ENCODE measurements around the gene ST6GALNAC3.

The ST6GALNAC3 gene

DNA sequence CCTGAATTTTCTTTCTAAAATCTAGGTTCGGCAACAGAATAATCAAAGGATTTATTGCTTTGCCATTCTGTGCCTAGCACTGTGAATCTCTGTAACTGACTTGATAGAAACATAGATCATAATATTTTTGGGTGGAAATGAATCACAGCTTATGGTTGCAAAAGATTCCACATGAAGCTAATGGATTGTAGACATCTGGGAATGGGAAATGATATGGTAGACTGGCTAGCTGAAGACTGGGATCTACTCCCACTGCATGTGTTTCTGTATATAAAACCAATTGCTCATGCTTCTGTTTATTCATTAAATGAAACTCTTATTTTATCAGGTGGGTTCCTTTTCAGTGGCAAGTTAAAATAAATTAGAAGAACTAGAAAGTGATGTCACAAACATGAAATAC, 395.6 kb downstream of the ST6GALNAC3 start:
- no peak for DNase-seq

DNA sequence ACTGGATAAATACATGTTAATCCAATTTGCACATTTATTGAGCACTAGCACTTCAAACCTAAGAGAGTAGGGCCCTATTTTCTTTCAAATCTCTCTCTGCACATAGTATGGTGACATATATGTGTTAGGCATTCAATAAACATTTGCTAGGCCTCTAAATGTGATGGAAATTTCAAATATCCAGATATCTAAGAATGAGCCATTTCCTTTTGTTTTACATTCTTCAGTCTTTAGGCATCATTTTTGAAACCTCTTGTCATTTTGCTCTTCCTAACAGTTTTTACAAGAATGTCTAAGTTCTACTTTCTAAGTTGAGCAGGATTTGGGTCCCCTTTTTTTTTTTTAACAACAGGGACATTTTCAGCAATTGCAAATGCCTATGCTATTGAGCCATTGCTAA, 397.0 kb downstream of the ST6GALNAC3 start:
- no peak for DNase-seq

DNA sequence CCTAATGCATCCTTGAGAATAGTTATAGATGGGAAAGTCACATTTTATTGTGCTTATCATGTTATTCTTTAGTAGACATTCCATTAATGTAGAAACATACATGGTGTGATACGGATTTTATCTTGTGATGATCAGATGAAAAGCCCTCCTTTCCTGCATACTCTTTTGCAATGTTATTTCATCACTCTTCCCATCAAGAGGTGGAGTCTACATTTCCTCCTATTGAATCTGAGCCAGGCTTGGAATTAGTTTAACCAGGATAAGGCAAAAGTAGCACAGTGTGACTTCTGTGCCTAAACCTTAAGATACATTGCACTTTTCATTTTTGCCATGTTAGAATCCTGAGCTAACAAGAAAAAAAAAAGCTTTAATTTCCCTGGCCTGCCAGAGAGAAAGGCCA, 399.0 kb downstream of the ST6GALNAC3 start:
- DNase-seq, result no peak

DNA sequence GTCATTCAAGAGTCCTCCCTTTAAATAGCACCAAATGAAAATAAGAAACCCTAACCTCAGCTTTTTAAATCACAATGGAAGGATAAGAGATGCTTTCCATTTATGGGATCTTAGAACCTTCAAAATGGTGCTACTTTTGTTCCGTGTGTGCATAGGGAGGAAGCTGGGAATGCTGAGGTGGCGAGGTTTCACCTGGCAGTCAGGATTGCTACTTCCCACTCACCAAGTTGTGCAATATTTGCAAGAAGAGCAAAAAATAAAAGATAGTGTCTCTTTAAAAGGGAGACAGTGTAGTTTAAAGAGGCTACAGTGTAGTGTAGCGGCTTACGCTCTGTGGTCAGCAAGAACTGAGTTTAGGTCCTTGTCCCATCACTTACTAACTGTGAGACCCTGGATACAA, 400.4 kb downstream of the ST6GALNAC3 start:
- no peak for DNase-seq

DNA sequence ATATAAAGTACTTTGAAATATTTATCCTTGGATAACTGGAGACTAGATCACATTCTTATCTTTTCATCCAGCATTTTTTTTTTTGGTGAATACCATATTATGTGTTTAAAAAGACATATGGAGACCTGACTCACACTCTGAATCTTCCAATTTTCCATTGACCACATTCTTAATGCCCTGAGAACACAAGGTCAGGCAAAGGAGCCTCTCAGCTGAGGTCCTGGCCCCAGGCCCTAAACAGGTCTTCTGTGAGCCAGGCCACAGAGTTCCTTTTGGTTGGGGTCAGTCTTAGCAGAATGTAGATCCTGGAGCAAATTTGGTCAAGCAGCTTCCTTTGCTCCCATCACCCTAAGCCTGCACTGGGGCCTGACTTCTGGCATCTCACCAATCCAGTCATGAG, 402.6 kb downstream of the ST6GALNAC3 start:
- DNase-seq, result no peak

DNA sequence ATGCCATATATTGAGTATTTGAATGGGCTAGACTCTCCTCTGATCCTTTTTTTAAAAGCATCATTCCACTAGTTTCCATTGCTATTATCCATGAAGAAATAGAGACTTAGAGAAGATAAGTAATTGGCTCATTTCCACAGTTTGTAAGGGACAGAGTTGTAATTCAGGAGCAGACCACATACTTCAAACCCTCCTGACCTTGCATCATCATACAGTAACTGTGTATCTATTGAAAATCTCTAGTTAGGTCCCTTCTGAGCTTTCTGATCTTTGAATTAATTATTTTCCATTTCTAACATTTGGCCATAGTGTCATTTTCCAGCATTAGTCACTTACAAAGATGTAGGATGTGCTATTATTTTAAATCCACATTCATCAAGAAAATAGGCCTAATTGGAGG, 406.3 kb downstream of the ST6GALNAC3 start:
- no peak for DNase-seq

DNA sequence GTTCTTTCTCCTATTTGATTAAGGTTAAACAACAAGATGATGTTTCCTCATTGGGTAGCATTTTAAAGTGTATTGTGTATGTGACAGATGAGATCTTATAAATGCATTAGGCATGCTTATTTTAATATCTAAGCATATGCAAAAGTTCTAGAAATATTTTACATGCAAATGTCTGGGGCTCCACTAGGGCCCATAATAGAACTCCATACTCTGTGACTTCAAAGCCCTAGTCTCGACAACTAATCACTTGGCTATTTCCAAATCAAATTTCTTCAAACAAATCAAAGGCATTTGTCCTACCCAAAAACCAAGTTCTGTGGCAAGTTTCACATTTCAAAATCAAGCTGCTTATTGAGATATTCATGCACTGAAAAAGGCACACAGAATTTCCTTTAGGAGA, 407.1 kb downstream of the ST6GALNAC3 start:
- no peak for DNase-seq

DNA sequence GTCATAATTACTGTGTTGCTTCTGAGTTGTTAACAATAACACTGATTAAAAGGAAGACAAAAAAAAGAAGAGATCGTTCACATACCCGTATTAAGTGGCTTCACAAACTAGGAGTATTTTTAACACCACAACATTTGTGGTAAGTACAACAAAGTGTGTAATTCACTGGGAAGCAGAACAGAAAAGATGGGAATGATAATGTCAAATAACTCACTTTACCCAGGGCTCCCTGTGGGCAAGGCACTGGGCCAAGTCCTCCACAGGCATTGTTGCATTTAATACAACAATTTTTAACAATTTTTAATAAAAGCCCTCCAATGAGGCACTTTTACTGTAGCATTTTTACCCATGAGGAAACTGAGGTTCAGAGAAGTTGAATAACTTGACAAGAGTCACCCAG, 407.7 kb downstream of the ST6GALNAC3 start:
- DNase-seq, result no peak

DNA sequence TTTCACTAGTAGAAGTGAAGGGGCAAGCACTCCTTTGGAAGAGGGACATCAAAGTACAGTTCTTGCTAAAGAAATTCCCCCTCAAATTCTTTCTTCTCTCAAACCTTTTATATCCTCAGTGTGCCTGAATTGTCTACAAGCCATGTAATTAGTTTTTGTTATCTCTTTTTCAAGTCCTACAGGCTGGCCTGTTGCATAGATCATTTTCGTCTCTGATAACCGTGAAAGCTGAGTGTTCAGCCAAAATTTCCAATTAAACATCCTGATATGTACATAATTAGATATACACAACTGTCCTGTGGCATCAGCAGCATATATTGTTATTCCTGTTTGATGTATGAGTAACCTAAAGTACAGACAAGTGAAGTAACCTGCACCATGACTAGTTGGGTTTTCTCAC, 417.2 kb downstream of the ST6GALNAC3 start:
- no peak for DNase-seq

DNA sequence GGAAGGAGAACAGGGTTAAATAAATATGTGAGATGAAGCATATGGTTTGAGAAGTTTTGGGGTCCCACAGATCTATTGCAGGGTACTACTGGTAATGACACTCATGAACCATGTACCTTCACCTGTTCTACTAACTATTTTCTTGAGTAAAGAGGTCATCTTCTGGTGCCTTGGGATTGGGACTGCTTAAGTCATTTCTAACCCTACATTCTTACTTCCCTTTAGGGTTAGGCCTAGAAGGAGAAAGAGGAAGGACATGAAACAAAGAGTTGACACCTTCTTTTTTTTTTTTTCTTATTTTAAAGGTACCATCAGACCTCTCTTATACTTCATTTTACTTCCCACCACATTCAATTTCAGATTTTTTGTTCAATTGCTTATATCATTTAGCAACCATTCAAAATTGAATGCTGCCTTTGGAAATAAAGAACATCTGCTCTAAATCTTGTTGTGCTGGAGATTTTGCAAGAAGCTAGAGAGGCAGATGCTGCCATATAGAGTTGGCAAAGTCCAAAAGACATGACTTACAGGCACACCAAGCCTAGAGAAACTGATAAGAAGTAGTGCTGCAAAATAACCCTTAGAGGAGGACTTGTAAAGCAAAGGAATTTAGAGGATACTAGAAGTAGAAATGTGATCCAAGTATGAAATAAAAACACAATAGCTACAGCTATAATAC, 418.3 kb downstream of the ST6GALNAC3 start:
- DNase-seq, result no peak

DNA sequence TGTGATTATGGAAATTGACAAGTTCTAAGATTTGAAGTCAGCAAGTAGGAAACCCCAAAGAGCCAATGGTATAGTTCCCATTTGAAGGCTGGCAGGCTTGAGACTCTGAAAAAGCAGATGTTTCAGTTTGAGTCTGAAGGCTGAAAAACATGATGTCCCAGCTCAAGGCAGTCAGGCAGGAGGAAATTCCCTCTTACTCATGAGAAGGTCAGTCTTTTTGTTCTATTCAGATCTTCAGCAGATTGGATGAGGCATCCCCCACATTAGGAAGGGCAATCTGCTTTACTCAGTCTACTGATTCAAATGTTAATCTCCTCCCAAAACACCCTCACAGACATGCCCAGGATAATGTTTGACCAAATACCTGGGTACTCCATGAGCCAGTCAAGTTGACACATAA, 420.3 kb downstream of the ST6GALNAC3 start:
- no peak for DNase-seq

DNA sequence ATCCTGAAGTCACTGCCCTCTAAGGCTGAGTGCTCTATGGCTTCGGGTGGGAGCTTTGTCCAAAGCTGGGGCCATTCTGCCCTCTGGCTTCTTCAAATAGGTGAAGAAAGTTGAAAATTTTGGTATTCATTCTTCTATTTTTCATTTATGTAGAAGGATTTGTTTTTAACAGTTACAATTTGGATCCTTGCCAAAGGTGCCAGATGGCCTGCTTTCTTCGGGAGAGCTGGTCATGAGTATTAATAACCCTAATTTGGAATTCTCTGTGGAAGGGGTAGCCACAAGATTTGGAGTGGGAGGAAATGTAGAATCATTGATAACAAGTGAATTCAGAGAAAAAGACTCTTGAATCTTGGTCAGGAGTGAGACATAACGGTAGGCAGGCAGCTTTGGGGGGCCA, 422.3 kb downstream of the ST6GALNAC3 start:
- no peak for DNase-seq

DNA sequence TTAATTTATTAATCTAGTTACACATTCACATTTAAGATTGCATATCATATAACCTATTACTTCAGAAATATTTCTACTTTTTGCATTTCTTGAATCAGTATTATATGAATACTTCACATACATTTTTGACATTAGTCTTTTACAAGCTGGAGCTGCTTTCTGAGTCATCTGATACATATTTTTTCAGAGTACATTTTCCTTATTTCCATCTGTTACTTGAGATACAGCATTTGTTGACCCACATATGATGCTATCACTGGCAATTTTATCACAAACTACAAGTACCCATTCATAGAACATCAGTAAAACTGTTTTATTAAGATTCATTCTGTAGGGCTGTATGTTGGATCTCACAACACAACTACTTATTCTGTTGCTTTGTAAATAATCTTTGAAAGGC, 425.6 kb downstream of the ST6GALNAC3 start:
- no peak for DNase-seq

DNA sequence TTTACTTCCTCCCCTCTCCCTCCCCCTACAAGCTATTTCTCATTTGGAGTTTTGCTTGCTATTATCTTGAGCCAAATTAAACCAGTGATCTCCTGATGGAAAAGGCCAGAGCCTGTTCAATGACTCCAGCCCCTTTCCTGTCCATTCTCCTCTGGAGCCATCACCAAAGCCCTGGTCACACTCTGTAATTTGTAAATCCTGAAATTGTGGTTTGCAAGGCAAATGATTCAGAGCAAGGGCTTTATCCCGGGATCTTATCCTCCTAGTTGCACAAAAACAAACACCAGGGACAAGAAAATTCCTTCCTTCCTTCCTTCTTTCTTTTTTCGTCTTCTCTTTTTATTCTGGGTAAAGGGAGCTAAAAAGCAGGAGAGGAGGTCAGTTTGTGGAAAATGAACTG, 426.6 kb downstream of the ST6GALNAC3 start:
- DNase-seq, result no peak

DNA sequence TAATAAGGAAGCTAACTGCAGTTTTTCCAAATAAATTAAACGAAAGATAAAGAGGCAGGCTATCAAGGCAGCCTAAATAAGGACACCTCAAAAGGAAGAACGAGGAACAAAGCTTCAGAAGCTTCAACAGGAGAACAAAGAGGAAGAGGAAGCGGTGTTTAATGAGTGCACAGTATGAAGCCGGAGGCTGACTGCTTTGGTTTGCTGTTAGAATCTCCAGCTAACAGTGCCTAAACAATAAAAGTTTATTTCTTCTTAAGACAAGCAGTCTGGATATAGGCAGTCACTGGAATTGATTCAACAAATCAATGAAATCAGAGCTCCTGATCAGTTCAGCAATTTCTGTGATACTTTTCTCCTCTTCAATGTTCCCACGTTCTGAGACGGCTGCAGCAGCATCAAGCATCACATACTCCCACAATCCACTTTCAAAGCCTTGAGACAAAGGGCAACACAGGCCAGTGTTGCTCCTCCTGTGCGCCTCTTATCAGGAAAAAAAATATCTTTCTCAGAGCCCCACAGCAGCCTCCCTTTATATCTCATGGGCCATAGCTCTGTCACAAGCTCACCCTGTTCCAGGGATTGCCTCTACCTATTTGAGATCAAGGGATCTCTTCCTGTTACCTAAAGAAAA, 427.2 kb downstream of the ST6GALNAC3 start:
- no peak for DNase-seq

DNA sequence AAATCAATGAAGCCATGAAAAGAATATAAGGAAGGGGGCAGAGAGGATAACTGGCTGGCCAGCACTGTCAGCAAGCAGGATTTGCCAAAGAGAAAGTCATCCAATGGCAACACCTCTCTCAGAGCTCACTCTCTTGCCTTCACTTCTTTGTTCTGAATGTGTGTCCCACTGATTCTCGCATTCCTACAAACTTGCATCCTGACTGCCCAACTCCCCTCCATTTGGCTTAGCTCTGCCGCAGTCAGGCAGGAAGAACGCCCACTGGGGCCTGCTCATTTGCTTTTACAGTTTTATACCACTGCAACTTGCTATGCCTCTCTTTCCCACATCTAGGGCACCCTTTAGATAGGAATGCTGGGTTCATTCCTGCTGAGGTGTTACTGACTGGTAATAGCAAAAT, 428.6 kb downstream of the ST6GALNAC3 start:
- no peak for DNase-seq

DNA sequence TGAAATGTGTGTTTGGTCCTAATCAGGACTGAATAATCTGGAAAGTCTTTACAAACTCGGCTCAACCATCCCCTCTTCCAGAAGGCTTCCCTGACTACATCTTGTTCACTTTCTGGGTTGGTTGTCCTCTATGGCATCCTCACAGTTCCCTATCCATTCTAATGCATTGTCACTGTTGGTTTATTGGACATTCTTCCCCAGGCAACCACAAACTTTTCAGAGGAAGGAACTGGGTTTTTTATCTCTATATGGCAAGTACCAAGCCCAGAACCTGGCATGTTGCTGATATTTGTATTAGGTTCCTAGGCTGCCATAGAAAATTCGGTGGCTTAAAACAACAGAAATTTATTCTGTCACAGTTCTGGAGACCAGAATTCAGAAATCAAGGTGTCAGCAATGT, 429.2 kb downstream of the ST6GALNAC3 start:
- DNase-seq, result no peak

DNA sequence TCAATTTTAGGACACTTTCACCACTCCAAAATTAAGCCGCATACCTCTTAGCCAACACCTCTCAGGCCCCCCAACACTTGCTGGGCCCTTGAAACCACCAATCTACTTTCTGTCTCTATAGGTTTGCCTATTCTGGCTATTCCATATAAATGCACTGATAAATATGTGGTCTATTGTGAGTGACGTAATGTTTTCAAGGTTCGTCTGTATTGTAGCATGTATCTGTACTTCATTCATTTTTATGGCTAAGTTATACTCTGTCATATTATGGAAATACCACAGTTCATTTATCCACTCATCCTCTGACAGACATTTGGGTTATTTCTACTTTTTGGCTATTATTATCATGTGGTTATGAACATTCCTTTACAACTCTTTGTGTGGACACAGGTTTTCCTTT, 432.8 kb downstream of the ST6GALNAC3 start:
- no peak for DNase-seq

DNA sequence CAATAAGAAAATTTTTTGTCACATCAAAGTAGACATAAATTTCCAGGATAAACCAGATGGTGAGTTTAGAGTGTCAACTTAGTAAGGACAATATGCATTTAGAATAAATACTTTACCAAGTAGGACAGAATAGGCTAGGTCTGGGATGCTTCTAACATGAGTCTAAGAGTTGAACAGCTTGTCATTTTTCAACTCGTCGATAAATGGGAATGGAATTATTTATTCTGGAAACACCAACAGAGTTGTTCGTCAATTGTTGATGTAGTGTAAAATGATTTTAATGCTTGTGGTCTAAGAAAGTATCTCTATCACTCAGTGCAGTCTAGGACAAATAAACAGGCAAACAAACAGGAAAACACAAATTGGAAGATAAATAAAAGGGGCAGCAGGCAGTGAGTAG, 434.3 kb downstream of the ST6GALNAC3 start:
- DNase-seq, result no peak

DNA sequence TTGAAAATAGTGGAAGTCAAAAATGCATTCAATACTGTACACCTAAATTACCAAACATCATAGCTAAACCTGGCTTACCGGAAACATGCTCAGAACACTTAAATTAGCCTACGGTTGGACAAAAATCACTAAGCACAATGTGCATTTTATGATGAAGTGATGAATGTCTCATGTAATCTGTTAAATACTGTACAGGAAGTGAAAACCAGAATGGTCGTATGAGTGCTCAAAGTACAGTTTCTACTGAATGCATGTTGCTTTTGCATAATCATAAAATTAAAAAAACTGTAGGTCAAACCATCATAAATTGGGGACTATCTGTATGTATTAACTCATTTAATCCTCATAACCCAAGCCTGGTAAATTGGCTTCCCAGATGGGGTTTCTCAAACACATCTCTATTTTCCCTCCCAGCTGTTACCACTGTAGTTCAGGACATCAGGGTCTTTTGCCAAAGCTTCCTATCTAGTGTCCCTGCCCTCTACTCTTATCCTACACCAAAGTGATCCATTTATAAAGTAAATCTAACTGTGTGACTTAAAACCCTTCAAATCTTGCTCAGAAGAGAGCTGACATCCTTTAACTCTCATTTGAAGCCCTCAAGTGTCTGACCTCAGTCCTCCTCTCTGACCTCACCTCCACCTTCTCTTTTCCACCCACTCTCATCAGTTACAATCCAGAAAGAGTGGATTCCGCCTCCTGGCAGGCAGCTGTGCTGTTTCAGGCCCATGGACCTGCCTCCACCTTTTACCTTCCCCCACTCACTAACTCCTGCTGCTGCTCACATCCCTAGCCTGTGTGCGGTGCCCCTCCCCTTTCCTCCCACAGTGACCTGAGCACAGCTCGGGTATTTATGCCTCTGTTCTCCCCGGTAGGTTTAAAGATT, 436.4 kb downstream of the ST6GALNAC3 start:
- no peak for DNase-seq

DNA sequence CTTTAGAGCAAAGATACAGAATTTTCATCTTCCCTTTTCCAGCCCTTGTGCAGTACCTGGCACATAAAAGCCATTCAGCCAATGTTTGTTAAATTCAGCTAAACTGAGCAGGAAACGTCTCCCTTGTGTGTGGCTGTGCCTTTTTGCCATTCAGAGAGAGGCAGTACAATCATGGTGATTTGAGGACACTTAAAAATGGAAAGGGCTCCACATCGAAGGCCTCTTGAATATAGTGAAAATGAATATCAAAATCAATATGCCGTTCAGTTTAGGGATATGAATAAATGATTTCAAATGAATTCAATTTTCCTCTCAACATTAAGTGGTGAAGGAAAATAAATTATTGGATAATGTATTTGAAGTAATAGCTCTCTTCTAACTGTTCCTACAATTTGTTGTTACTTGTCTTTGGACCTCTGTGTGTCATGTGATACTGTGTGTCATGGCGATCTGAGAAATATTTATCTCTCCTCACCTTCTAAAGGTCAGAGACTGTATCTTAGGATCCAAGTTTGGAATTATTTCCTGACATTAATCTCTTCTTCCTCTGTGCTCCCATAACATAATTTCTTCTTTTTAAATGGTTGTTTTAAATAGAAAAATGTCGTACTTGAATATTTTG, 437.1 kb downstream of the ST6GALNAC3 start:
- no peak for DNase-seq

DNA sequence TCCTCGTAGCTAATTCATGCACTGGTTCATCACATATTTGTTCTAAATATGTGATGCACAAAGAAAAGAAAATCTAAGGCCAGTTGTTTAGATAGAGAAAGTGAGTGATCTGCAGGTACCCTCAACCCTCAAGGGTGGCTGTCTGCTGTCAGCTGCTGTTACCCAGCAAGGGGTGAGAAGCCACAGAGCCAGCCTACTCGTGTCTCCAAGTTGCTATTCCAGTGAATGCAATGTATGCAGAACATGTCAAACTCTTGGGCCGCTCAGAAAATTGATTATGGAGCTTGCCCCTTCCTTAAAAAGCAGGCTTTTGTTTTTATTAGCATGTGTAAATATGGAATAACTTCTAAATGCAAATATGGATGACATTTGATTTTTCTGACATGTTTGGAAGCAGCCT, 456.4 kb downstream of the ST6GALNAC3 start:
- no peak for DNase-seq

DNA sequence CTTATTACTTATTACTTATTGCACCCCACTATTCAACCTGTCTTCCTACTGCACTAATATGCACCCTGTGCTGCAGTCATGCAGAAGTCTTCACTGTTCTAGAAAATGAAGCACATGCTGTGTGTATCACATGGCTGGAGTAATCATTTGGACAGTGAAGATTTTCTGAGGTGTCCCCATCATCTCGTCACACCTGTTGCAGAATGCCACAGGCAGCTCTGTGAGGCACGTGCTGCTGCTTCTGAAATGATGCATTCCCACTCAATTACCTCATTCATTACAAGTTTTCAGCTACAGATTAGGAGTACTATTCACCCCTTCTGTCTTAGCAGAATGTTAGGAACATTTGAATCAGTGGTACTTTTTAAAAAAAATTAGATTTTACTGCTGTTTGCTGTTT, 467.1 kb downstream of the ST6GALNAC3 start:
- no peak for DNase-seq

DNA sequence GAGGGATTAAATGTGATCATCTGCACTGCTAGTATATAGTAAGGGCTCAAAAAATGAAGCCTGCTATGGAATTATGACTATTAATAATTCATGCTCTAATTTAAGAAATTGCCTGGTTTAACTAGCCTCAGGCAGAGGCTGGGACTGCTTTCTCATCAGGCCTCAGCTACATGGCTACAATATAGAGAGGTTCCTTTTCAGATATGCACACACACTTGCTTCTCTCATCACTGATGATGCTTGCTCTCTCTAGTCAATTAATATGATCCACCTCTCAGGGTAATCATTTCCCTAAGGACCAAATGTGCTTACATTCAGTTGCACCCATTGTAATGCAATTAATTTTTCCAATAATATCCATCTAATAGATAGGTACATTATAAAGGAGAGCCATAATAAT, 467.8 kb downstream of the ST6GALNAC3 start:
- no peak for DNase-seq

Measured in SHP77 (cell line).